HG03460 (cell line): Measurements from ENCODE around the gene EREG.

Experiments used
- ATAC-seq: cut with Tn5 transposase; IDR thresholded peaks from one replicate; pipeline ENCODE4 v1.9.1; 2021; ENCODE audit not compliant: unreplicated experiment

The EREG gene

GRCh38 chr4:74420863-74421262 lies 55.9 kb downstream of the EREG start:
- no peak for ATAC-seq

DNA sequence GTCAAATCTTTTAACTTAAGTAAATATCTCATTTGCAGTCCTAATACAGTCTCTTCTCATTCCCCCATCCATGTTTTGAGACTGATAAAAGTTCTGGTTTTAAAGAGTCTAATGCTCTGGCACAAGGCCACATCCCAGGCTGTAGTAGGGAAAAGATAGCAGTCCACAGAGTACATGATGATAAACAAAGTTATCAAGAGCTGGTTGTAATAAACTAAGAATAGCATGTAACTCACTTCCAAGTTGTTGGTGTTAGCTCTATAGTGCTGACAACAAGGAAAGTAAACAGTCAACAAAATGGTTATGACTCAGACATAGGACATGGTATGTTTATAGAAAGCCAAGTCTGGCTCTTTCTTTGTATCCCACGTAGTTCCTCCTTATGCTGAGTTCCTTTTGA lies 58.2 kb downstream of the EREG start:
- ATAC-seq = no peak

- no peak for ATAC-seq
Observed at GRCh38 chr4:74424111-74424510, 59.2 kb downstream of the EREG start.

DNA sequence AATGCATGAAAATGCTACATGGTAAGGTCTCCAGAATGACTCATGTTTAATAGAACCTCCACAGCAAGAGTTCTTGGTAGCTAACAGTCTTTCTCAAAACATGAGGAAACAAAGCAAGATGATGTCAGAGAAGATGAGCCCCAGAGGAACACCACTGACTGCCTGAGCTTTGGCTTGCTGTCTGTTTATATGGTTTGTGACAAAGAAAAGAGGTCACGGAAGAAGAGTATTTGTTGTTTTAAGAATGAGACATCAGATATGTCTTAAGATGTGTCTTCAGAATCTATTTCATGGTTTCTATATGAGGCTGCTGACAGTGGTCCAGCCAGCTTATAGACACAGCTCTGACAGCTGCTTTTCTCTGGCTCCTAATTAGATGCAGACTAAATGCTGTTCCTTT lies 61.2 kb downstream of the EREG start:
- no peak for ATAC-seq

- no peak for ATAC-seq
Observed at GRCh38 chr4:74428276-74428675, 63.3 kb downstream of the EREG start.

DNA sequence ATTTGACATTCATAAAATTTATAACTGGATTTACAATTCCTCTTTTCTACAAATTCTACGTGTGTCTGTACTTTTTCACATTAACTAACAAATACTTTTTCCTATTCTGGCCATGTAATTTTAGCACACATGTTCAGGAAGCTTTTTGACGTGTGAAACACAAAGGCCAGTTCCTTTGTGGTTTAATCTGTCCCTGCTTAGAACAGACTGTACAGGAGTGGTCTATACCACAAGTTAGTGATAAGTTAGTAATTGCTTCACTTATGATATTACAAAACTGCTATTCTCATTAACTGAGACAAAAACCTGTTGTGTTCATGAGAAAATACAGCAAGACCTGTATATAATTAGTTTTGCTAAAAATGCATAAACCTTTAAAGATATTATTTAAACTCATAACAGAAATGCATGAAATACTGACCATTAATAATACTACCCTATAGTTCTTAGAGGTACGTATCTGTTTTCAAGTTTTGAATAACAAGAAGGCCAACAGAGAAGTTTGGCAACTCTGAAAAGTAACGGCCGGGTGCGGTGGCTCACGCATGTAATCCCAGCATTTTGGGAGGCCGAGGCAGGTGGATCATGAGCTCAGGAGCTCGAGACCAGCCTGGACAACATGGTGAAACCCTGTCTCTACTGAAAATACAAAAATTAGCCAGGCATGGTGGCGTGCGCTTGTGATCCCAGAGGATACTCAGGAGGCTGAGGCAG lies 66.3 kb downstream of the EREG start:
- peak; percentile 94 for ATAC-seq

DNA sequence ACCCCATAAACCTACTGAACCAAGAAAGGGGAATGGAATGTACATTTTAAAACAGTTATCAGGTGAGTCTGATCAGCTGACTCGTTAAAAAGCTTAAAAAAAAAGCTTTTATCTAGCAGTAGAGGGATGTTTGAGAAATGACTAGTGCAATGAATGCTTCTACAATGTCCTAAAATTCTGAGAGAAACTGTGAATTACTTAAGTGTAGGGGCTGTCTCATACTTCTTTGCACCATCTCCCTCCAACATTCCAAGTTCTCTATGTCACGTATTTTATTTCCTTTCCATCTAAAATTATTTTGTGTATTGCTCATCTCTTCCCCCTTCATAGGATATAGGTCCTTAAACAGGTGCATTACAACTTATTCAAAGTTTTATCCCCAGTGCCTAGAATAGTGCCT lies 68.1 kb downstream of the EREG start:
- no peak for ATAC-seq

DNA sequence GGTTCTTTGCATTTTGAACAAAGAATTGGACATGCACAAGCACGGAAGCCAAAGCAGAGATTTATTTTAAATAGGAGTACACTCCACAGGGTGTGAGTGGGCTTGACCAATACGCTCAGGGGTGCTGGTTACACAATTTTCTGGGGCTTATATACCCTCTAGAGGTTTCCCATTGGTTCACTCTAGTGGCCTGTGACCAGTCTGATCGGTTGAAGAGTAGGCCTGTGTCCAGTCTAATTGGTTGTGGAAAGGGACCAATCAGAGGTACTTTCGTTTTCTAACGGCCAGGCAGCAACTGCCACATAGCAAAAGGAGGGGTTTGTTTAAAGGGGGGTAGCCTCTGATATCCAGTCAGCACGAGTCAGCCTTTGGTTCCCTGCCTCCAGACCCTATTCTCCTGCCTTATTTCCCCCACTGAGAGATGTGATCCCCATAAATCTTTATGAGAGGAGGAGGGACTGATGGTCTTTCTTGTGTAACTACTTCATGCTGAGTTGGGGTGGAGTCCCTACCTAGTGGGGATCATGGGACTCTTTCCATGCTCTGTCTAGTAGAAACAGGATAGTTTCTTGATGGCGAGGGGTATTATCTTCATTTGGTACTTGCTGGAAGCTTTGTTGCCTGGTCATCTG lies 68.7 kb downstream of the EREG start:
- no peak for ATAC-seq

DNA sequence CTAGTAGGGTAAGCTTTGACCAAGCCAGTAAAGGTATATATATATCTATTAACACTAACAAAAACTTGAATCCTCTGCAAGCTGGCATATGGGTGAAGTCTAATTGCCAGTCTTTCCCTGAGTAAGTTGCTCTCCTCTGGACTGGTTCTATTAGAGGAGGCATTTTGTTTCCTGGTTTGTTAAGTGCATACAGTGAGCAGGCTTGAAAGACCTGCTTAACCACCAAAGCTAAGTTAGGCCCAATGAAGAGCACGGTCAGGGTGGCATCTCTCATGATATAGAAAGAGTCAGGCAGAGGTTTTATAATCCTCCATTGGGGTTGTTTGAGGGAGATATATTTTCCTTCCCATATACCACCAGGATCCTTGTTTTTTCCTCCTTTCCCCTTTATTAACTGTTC lies 70.4 kb downstream of the EREG start:
- ATAC-seq = no peak

GRCh38 chr4:74437866-74438265 lies 72.9 kb downstream of the EREG start:
- ATAC-seq = no peak
